Fibroblast of lung (primary cell): ENCODE results near the gene BCL2L13.
"Not testable (repeated sequence)": the region's sequence is repeated elsewhere in the genome, so short reads cannot be mapped to it uniquely, and the experiment has no call there.

Experiments
- EZH2 ChIP-seq: IDR thresholded peaks from 2 replicates; pipeline ENCODE4 v1.5.1; 2012; ENCODE audit warnings: low read length, control low read depth, mild to moderate bottlenecking; ENCODE audit errors: missing control alignments
- TF ChIP-seq, protein P1 (sequence below), 2 donors: IDR thresholded peaks in 1 of 2; conservative IDR thresholded peaks in 1 of 2; 1 replicate in 1 of 2; 2 replicates in 1 of 2; pipeline ENCODE4 v1.5.1; 2011 to 2012; ENCODE audit warnings: low read length in 2 of 2, control low read depth in 1 of 2, inconsistent platforms in 1 of 2, low read depth in 1 of 2, mild to moderate bottlenecking in 1 of 2

GRCh38 chr22:17697196-17697595, 58.6 kb downstream of the BCL2L13 start:
- TF ChIP-seq, protein P1, sequence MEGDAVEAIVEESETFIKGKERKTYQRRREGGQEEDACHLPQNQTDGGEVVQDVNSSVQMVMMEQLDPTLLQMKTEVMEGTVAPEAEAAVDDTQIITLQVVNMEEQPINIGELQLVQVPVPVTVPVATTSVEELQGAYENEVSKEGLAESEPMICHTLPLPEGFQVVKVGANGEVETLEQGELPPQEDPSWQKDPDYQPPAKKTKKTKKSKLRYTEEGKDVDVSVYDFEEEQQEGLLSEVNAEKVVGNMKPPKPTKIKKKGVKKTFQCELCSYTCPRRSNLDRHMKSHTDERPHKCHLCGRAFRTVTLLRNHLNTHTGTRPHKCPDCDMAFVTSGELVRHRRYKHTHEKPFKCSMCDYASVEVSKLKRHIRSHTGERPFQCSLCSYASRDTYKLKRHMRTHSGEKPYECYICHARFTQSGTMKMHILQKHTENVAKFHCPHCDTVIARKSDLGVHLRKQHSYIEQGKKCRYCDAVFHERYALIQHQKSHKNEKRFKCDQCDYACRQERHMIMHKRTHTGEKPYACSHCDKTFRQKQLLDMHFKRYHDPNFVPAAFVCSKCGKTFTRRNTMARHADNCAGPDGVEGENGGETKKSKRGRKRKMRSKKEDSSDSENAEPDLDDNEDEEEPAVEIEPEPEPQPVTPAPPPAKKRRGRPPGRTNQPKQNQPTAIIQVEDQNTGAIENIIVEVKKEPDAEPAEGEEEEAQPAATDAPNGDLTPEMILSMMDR (conservative IDR thresholded peaks at IDR 0.05 in 1 of 2, IDR thresholded peaks at IDR 0.05 in 1 of 2; ENCODE audit: low read depth in 1 of 2, low read length in 2 of 2), result not testable (repeated sequence)
- not testable (repeated sequence) for TF ChIP-seq EZH2
